Neutrophil (primary cell): ENCODE data around the gene SNUPN.

Experiments
- H3K27ac ChIP-seq: fragments of 200-600 bp; sonication (generic); 2 replicates; pipeline ENCODE4 v1.5.1; 2016; ENCODE audit warnings: mild to moderate bottlenecking, moderate library complexity
- H3K27me3 ChIP-seq: fragments of 200-600 bp; sonication (generic); 2 replicates; pipeline ENCODE4 v1.6.0; 2016; ENCODE audit warnings: mild to moderate bottlenecking
- H3K36me3 ChIP-seq: fragments of 200-600 bp; sonication (generic); 2 replicates; pipeline ENCODE4 v1.5.1; 2017
- H3K4me1 ChIP-seq, 2 experiments: fragments of 200-600 bp in 1 of 2; sonication (generic) in 1 of 2; 1 replicate in 1 of 2; 2 replicates in 1 of 2; pipeline versions ENCODE4 v1.5.1 to v1.6.1; 2013 to 2016; ENCODE audit warnings: low read depth in 1 of 2, low read length in 1 of 2, mild to moderate bottlenecking in 1 of 2, moderate library complexity in 1 of 2; ENCODE audit not compliant: control insufficient read depth in 1 of 2, insufficient read depth in 1 of 2
- H3K4me3 ChIP-seq, 2 experiments: fragments of 200-600 bp in 1 of 2; sonication (generic) in 1 of 2; 1 replicate in 1 of 2; 2 replicates in 1 of 2; pipeline ENCODE4 v1.5.1; 2013 to 2016; ENCODE audit warnings: low read depth in 1 of 2, low read length in 1 of 2, mild to moderate bottlenecking in 1 of 2, moderate library complexity in 1 of 2
- H3K9me3 ChIP-seq: fragments of 200-600 bp; sonication (generic); 2 replicates; pipeline ENCODE4 v1.5.1; 2016
- TF ChIP-seq, protein P1 (sequence below): fragments of 200-600 bp; sonication (generic); IDR thresholded peaks from 2 replicates; pipeline ENCODE4 v1.5.1; 2016; ENCODE audit warnings: antibody characterized with exemption

The SNUPN gene

DNA sequence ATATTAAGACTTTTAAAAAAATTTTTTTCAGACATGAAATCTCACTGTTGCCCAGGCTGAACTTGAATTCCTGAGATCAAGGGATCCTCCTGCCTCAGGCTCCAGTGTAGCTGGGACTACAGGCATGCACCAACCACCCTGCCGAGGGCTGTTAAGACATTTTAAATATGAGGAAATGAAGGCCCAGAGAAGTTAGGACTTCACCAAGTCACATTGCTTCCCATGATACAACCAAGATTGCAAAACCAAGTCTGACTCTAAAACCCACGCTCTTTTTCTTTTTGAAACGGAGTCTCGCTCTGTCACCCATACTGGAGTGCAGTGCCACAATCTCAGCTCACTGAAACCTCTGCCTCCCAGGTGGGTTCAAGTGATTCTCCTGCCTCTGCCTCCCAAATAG lies 74.4 kb downstream of the SNUPN start:
- Histone ChIP-seq H3K4me3 (no peak overlapping the region), H3K36me3 (no peaks in the 10 kb centered on the region), H3K27ac (peak overlapping the region; percentile 60), H3K27me3 (no peaks in the 10 kb centered on the region), H3K4me1 (peaks cover 14 to 23% of the 10 kb centered on the region in 2 experiments), H3K9me3 (no peaks in the 10 kb centered on the region)
- TF ChIP-seq, protein P1, sequence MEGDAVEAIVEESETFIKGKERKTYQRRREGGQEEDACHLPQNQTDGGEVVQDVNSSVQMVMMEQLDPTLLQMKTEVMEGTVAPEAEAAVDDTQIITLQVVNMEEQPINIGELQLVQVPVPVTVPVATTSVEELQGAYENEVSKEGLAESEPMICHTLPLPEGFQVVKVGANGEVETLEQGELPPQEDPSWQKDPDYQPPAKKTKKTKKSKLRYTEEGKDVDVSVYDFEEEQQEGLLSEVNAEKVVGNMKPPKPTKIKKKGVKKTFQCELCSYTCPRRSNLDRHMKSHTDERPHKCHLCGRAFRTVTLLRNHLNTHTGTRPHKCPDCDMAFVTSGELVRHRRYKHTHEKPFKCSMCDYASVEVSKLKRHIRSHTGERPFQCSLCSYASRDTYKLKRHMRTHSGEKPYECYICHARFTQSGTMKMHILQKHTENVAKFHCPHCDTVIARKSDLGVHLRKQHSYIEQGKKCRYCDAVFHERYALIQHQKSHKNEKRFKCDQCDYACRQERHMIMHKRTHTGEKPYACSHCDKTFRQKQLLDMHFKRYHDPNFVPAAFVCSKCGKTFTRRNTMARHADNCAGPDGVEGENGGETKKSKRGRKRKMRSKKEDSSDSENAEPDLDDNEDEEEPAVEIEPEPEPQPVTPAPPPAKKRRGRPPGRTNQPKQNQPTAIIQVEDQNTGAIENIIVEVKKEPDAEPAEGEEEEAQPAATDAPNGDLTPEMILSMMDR = no peak
